HG03039 (cell line): ENCODE measurements around the gene CCDC89.
A peak's percentile ranks its signal among the peaks of the same experiment; 100 is the strongest.
"Not testable (repeated sequence)": the region's sequence is repeated elsewhere in the genome, so short reads cannot be mapped to it uniquely, and the experiment has no call there.

Source experiments
- ATAC-seq: cut with Tn5 transposase; IDR thresholded peaks from one replicate; pipeline ENCODE4 v1.9.1; 2021; ENCODE audit warnings: mild to moderate bottlenecking, moderate library complexity; ENCODE audit not compliant: unreplicated experiment

The CCDC89 gene

DNA sequence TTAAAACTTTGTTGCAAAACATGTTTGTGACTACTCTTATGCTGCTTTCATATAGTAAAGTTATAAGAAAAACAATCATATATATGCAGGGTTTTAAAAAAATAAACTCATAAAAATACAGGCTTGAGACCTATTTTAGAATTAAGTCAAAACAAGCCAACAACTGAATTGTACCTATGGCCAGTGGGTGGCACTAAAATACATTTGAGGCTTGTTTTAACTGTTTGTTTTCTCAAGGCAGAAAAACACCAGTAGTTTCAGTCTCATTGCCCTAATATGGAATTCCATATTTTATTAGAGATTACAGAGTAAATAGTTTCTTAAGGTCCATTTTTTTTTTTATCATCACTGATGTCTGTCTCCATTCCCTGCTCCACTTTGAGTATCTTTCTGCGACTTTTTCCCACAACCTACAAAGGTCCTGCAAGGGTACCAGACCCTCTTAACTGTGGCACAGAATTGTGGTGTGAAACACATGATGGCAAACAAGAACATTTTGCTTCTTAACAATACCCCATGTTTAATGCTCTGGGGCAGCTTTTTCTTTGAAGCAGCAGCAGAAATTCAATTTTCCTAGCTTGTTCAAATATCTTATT, 8.5 kb upstream of the CCDC89 start:
- ATAC-seq: no peak

- ATAC-seq: no peak
Measured at GRCh38 chr11:85685125-85685819, 723 bp downstream of the CCDC89 start.

DNA sequence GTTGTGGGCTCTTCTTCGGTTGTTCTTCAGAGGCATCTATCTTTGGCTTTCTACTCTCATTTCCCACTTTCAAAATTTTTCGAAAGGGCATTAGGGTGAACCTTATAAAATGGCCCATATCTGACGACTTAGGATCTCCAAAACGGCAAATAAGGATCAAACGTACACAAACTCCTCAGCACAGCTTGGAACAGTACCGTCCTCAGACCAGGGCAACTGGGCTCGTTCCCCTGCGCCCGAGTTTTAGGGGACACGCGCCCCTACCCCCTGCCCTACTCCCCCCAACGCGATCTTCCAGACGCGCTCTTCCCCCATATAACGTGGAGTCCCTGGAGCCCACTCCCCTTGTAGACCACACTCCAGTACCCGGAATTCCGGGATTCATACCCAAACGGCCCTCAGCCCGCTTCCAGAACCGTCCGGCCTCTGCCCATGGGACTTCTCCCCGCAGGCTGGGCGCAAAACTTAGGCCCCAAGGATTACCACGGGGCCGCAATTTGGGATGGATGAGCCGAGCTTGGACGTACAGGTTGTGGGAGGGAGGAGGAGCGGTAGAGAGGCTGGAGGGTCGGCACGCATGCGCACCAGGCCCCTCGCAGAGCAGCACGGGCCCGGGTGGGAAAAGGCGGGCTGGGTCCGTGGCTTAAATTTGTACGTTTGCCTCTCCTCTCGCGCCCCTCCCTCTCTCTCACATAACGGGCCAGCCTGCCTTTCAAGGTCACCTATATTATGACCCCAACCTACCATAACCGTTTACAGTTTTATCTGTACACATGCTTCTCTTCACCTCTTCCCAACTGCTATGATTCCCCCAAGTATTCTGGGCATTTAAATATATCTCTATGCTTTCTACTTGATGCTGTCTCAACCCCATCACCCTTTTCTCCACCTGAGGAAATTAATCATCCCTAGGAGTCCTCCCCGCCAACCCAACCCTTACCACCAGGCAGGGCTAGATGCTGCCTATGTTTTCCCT, 3.4 kb downstream of the CCDC89 start:
- peak; percentile 79 for ATAC-seq

DNA sequence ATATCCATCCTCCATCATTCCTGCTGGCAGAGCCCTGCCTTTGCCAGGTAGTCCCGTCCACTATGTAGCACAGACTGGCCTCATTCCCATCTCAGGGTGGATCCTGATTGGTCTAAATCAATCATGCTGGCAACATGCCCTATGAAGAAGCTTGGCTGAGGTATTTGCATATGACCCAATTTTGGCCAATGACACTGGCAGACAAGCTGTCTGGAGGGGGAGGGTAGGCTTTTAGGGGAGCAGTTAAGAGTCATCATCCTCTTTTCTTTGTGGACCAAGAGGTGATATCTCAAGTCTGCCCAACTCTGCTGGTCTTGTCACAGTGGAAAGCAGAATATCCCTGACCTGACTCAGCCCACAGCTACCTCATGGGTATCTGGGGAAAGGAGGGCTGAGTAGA, 5.1 kb downstream of the CCDC89 start:
- no peak for ATAC-seq

DNA sequence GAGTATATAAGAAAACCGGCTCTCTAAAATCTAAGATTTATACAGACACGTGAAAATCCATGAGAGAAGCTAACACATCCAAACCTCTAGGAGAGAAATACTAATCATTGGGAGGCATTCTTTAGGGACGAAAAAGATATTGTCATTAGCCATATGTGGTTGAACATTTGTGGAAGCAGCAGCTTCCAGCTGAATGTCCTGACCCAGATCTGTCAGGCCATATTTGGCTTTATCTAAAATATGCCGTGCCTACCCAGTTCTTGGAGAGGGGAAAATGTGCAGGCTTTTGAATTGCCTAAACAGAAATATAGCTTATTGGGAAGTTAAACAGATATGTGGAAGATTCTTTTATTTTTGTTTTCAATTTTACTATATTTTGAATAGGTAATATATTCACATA, 6.4 kb downstream of the CCDC89 start:
- ATAC-seq: no peak

DNA sequence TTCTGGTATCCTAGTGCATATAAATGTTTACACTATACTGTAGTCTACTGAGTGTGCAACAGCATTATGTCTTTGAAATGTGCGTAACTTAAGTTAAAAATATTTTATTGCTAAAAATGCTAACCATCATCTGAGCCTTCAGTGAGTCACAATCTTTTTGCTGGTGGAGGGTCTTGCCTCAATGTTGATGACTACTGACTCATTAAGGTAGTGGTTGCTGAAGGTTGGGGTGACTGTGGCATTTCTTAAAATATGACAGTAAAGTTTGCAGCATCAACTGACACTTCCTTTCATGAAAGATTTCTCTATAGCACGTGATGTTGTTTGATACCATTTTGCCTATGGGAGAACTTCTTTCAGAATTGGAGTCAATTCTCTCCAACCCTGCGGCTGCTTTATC, 12.6 kb downstream of the CCDC89 start:
- ATAC-seq: no peak

GRCh38 chr11:85672105-85672902, 13.7 kb downstream of the CCDC89 start:
- no peak for ATAC-seq

DNA sequence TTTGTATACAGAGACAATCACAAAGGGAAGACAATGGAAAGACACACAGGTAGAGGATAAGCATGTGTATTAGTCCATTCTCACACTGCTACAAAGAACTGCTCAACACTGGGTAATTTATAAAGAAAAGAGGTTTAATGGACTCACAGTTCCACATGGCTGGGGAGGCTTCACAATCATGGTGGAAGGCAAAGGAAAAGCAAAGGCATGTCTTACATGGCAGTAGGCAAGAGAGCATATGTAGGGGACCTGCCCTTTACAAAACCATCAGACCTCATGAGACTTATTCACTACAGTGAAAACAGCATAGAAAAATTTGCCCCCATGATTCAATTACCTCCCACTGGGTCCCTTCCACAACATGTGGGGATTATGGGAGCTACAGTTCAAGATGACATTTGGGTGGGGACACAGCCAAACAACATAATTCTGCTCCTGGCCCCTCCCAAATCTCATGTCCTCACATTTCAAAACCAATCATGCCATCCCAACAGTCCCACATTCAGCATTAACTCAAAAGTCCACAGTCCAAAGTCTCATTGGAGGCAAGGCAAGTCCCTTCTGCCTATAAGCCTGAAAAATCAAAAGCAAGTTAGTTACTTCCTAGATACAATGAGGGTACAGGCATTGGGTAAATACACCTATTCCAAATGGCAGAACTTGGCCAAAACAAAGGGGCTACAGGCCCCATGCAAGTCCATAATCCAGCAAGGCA, 14.9 kb downstream of the CCDC89 start:
- not testable (repeated sequence) for ATAC-seq

DNA sequence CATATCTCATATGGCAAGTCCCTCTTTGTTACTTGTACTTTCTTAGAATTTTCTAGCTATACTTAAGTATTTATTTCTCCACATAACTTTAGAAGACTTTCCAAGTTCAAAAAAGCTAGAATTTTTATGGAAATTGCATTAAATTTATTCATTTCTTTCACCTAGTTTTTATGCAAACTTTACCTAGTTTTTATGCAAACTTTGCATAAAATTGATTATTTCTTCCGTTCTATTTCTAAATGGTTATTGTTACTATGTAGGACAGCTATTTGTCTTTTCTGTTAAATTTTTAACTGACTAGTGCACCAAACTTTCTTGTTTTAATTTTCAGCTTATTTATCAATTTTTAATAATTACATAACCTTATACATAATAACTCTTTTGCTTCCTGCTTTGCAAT, 17.8 kb downstream of the CCDC89 start:
- ATAC-seq: no peak

- ATAC-seq: no peak
Measured at GRCh38 chr11:85666687-85667086, 19.3 kb downstream of the CCDC89 start.

DNA sequence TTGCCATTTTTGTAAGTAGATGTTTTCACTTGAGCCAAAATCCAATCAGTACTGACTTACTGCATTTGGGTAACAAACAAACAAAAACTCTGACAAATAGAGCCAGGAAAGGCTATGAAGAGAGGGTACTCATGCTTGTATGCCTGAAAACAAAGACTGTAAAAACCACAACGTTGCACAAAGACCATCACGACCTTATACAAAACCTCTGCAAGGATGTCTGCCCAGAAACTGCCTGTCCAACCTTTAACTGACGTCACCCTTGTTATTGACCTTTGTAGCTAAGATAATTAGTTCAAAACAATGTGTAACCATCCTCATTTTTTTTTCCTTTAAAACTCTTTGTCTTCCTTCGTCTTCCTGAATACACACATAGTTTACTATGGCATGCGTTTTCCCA, 20.3 kb downstream of the CCDC89 start:
- no peak for ATAC-seq

GRCh38 chr11:85664615-85665481, 21.1 kb downstream of the CCDC89 start, which contains the start of gene CREBZF:
Gene CREBZF, minus strand, starts transcription at chr11:85665129. Its CDS starts 254 bp downstream, at chr11:85664875.
- peak; percentile 87 for ATAC-seq

DNA sequence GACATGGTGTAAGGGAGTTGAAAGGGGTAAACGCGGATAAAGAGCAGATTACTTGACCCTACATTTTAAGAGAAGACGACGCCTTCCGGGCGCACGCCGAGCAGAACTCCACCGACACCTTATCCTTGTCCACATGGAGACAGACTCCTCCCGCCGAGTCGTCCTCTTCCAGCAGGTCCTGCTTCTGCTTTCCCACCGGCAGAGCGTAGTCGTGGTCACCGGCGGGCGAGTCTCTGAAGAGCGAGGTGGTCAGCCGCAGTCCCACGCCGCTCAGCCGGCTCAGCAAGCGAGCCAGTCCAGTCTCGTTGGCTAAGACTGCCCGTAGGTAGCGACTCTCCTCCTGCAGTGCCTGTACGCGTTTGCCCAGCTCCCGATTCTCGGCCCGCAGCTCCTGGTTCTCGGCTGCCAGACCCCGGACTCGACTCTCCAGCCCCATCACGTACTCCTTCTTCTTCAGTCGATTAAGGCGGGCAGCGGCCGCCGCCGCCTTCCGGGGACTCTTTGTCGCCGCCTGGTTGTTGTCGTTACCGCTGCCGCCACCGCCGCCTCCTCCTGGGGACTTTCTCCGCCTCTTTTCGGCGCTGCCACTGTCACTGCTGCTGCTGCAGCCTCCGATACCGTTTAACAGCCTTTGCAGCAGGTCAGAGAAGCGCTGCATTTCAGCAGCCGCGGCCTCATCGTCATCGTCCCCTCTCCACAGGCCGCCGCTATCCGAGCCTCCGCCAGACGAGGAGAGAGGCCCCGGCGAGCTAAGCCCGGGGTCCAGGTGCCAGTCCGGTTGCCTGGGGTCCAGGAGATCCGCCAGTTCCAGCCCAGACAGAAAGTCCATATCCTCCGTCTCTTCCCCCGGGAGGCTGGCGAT, 22.0 kb downstream of the CCDC89 start:
- peak; percentile 69 for ATAC-seq

GRCh38 chr11:85663080-85663752, 22.8 kb downstream of the CCDC89 start:
- ATAC-seq: no peak

- ATAC-seq: no peak
Measured at GRCh38 chr11:85661972-85662664, 23.9 kb downstream of the CCDC89 start.

- ATAC-seq: no peak
Measured at GRCh38 chr11:85658180-85658579, 27.8 kb downstream of the CCDC89 start.

- ATAC-seq: no peak
Measured at GRCh38 chr11:85656777-85657176, 29.2 kb downstream of the CCDC89 start.
